Right atrium auricular region (tissue), 2 donors: ENCODE results near the gene S100A3. TPM values are rescaled to one million over a fixed set of nuclear protein-coding genes. Genes with fewer than 3 reads are reported as not detected.
A peak's percentile ranks its signal among the peaks of the same experiment; 100 is the strongest.
"Not testable (repeated sequence)": the region's sequence is repeated elsewhere in the genome, so short reads cannot be mapped to it uniquely, and the experiment has no call there.

Source experiments
- DNase-seq: peaks from one replicate; pipeline ENCODE4 v3.0.0-alpha.2; 2019; ENCODE audit warnings: low spot score
- H3K27ac ChIP-seq, 2 donors: fragments of 200-600 bp; sonication (generic); 1 replicate in 1 of 2; 2 replicates in 1 of 2; pipeline ENCODE4 v1.5.1; 2016 to 2019
- H3K27me3 ChIP-seq, 2 donors: fragments of 200-600 bp; sonication (generic); one replicate each; pipeline versions ENCODE4 v1.5.1 to v1.6.0; 2017 to 2019
- H3K36me3 ChIP-seq: fragments of 200-600 bp; sonication (generic); one replicate; pipeline ENCODE4 v1.5.1; 2016
- H3K4me1 ChIP-seq, 2 donors: fragments of 200-600 bp; sonication (generic); one replicate each; pipeline versions ENCODE4 v1.5.1 to v1.6.0; 2017 to 2019
- H3K4me3 ChIP-seq, 2 donors: fragments of 200-600 bp; sonication (generic); 1 replicate in 1 of 2; 2 replicates in 1 of 2; pipeline ENCODE4 v1.5.1; 2017 to 2019; ENCODE audit warnings: mild to moderate bottlenecking in 1 of 2, moderate library complexity in 1 of 2
- H3K9me3 ChIP-seq, 2 donors: fragments of 200-600 bp; sonication (generic); one replicate each; pipeline ENCODE4 v1.5.1; 2019
- total RNA-seq, 2 donors: library from RNA; depleted of rRNA; stranded (reverse); fragments of >200 nt; gene quantifications; one replicate each; pipeline ENCODE4 v1.1.0, GENCODE V29; 2016
- TF ChIP-seq, protein P1 (sequence below), 2 donors: fragments of 200-600 bp; sonication (generic); IDR thresholded peaks; one replicate each; pipeline ENCODE4 v1.5.1; 2019; ENCODE audit warnings: antibody characterized with exemption in 2 of 2

S100A3 gene
- total RNA-seq, 2 donors from 2014 or later, result 1.8 to 3.4 TPM

DNA sequence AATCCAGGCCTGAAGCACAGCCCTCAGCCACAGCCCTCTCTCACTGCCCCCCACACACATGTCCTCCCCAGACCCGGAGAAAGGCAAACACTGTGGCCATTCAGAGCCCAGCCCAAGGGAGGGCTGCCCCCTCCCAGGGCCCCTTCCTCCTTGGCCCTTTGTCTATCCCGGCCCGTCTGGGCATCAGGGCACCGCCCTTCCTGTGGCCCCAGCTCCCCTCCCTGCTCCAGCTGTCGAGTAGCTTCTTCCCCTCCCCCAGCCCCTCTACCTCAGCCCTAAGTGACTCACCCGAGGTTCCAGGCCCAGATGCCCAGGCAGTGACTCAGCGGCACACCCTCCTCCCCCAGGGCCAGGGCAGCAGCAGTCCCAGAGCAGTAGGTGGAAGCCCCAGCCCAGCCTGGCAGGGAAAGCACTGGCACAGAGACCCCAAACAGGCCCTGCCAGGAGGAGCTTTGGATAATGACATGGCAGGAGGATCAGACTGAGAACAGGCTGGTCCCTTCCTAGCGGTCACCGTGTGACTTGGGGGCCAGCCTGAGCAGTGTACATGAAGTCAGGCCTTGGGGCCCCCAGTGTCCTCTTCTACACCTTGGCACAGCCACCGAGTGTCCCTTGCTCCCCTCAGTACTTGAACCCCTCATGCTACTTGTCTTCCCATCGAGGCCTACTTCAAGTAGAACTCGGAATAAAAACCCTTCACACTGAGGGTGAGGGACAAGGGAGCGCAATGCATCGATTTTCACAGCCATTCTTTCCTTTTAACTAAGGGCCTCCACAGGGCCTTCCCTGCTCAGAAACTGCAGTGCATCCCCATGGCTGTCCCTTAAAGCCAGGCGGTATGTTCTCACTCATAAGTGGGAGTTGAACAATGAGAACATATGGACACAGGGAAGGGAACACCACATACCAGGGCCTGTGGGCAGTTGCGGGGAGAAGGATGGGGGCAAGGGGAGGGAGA is 17.6 kb upstream of the S100A3 start:
- TF ChIP-seq, protein P1, sequence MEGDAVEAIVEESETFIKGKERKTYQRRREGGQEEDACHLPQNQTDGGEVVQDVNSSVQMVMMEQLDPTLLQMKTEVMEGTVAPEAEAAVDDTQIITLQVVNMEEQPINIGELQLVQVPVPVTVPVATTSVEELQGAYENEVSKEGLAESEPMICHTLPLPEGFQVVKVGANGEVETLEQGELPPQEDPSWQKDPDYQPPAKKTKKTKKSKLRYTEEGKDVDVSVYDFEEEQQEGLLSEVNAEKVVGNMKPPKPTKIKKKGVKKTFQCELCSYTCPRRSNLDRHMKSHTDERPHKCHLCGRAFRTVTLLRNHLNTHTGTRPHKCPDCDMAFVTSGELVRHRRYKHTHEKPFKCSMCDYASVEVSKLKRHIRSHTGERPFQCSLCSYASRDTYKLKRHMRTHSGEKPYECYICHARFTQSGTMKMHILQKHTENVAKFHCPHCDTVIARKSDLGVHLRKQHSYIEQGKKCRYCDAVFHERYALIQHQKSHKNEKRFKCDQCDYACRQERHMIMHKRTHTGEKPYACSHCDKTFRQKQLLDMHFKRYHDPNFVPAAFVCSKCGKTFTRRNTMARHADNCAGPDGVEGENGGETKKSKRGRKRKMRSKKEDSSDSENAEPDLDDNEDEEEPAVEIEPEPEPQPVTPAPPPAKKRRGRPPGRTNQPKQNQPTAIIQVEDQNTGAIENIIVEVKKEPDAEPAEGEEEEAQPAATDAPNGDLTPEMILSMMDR (IDR thresholded peaks at IDR 0.05), result no peak
- Histone ChIP-seq H3K27me3 (no peaks in the 10 kb centered on the region), H3K27ac (peak overlapping the region; percentile 84 to 89), H3K9me3 (no peaks in the 10 kb centered on the region), H3K36me3 (no peaks in the 10 kb centered on the region), H3K4me1 (peaks cover 0 to 41% of the 10 kb centered on the region in 2 donors), H3K4me3 (no peak overlapping the region)
- peak; percentile 98 for DNase-seq

DNA sequence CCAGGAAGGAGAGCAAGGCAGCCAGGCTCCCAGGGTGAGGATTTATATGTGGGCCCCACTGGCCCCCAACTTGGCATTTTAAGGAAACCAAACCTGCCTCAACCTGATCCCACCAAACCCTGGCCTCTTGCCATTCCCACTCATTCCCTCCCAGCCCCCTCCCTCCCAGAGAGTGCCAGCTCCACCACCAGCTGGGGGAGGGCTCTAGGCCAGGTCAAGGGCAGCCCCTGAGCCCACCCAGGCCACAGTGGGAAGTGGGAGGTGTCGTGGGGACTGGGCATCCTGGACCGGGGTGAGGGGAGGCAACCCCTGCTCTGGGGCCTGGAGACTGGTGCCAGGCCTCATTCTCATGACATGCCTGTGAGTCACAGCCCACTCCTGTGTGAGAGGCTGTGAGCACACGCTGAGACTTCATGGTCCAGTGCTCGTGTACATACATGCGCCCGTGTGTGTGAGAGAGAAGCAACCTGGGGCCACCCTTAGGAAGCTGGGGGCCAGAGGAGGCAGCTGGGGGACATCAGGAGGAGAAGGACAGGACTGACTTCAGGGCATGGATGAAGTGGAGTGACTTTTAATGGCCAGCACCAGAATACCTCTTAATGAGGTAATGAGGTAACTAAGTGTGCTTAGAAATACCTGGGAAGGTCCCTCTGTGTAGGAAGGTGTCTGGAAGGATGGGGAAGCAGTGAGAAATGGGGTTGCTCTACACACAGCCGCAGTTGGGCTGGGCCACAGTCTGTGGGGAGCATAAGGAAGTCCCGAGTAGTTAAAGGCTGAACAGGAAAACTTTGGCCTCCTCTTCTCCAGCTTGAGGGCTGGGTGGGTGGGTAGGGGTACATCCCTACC is 16.7 kb upstream of the S100A3 start, which contains the start of gene S100A2:
Gene S100A2 (minus strand): TSS at position 316 of the 846 bp plus-strand sequence. CDS start 1,967 bp downstream, outside the sequence.
- peak; percentile 76 for DNase-seq
- Histone ChIP-seq H3K4me1 (peaks cover 0 to 41% of the 10 kb centered on the region in 2 donors), H3K27ac (peak within 1 kb of the TSS; percentile 84 to 89), H3K4me3 (no peak within 1 kb of the TSS), H3K36me3 (no peaks in the 10 kb centered on the region), H3K27me3 (no peaks in the 10 kb centered on the region), H3K9me3 (no peaks in the 10 kb centered on the region)
- TF ChIP-seq, protein P1 (IDR thresholded peaks at IDR 0.05), result no peak

DNA sequence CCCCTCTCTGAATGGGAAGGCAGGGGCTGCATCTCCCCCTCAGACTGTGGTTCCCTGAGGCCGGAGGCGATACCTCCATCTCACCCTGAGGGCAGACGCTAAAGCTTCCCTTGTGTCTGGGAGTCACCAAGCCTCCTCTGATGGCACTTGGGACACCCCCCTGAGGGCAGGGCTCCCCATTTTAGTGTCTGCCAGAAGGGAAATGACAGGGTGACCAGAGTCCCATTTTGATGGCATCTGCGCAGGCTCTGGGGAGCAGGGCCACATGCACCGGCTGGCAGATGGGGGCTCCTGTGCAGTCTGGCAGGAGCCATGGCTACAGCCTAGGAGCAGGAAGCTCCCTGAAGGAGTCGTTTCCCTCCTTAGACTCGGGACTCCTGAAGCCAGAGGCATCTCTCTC is 14.9 kb upstream of the S100A3 start:
- Histone ChIP-seq H3K9me3 (no peaks in the 10 kb centered on the region), H3K4me1 (peaks cover 0 to 39% of the 10 kb centered on the region in 2 donors), H3K4me3 (no peak overlapping the region), H3K27me3 (no peaks in the 10 kb centered on the region), H3K27ac (no peak overlapping the region), H3K36me3 (no peaks in the 10 kb centered on the region)
- TF ChIP-seq, protein P1 (IDR thresholded peaks at IDR 0.05), result no peak
- DNase-seq, result no peak

- H3K4me3 ChIP-seq, result no peak overlapping the region
- H3K27me3 ChIP-seq, result no peaks in the 10 kb centered on the region
- H3K4me1 ChIP-seq, result peaks cover 0 to 34% of the 10 kb centered on the region in 2 donors
- H3K9me3 ChIP-seq, result no peaks in the 10 kb centered on the region
- TF ChIP-seq, protein P1 (IDR thresholded peaks at IDR 0.05), result no peak
- no peak overlapping the region for H3K27ac ChIP-seq
- H3K36me3 ChIP-seq, result no peaks in the 10 kb centered on the region
- DNase-seq, result no peak
Measured at GRCh38 chr1:153563483-153563901, 14.4 kb upstream of the S100A3 start.

DNA sequence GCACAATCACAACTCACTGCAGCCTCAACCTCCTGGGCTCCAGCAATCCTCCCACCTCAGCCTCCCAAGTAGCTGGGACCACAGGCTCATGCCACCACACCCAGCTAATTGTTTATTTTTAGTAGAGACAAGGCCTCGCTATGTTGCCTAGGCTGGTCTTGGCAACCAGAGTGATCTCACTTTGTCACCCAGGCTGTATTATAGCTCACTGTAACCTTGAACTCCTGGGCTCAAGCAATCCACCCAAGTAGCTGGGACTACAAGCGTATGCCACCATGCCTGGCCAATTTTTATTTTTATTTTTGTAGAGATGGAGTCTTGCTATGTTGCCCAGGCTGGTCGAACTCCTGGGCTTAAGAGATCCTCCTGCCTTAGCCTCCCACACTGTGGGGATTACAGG is 13.0 kb upstream of the S100A3 start:
- H3K27me3 ChIP-seq, H3K27ac ChIP-seq, DNase-seq, H3K9me3 ChIP-seq, H3K4me3 ChIP-seq, H3K36me3 ChIP-seq: not testable (repeated sequence)
- H3K4me1 ChIP-seq, result peaks cover 0 to 19% of the 10 kb centered on the region in 2 donors
